ENCODE data around the gene KRT26. TPM values are rescaled to one million over a fixed set of nuclear protein-coding genes. Genes with fewer than 3 reads are reported as not detected.

Gene KRT26
- total RNA-seq: not detected in 2 replicates

GRCh38 chr17:40772101-40772500 is at the start of gene KRT26:
TSS of gene KRT26 (minus strand) at chr17:40772201. CDS start at chr17:40772113, 88 bp downstream.
- H3K27me3 ChIP-seq (ENCODE audit: insufficient read depth, low read length): peaks cover 57% of the 10 kb centered on the region

GRCh38 chr17:40821536-40821935 is 49.5 kb upstream of the KRT26 start:
- no peak for TF ChIP-seq CTCF (IDR thresholded peaks at IDR 0.05; ENCODE audit: extremely low read depth, low read depth, low read length)
- peaks cover 39% of the 10 kb centered on the region for H3K79me2 ChIP-seq (ENCODE audit: insufficient read depth, low read length)
- H3K9me3 ChIP-seq (ENCODE audit: low read depth, low read length): no peaks in the 10 kb centered on the region
- H3K4me3 ChIP-seq (ENCODE audit: insufficient read depth, low read length): no peak overlapping the region
- peaks cover 8% of the 10 kb centered on the region for H3K4me1 ChIP-seq (ENCODE audit: insufficient read depth, low read length)
- H2AFZ ChIP-seq (ENCODE audit: low read length): no peak overlapping the region
- no peak overlapping the region for H3K4me2 ChIP-seq (ENCODE audit: insufficient read depth, low read length)
- no peaks in the 10 kb centered on the region for H3K27me3 ChIP-seq (ENCODE audit: insufficient read depth, low read length)
- H3K27ac ChIP-seq (ENCODE audit: low read depth, low read length): no peak overlapping the region
- H4K20me1 ChIP-seq (ENCODE audit: insufficient read depth, low read length): no peaks in the 10 kb centered on the region
- no peak for DNase-seq (ENCODE audit: insufficient read length, low spot score, missing footprints)
- peaks cover 11% of the 10 kb centered on the region for H3K36me3 ChIP-seq (ENCODE audit: insufficient read depth, low read length)

More at GRCh38 chr17:40772101-40772500, at the start of gene KRT26:
- DNase-seq (ENCODE audit: insufficient read length, low spot score, missing footprints): no peak
- no peaks in the 10 kb centered on the region for H3K36me3 ChIP-seq (ENCODE audit: insufficient read depth, low read length)
- no peak within 1 kb of the TSS for H3K4me3 ChIP-seq (ENCODE audit: insufficient read depth, low read length)
- H3K4me2 ChIP-seq (ENCODE audit: insufficient read depth, low read length): no peak within 1 kb of the TSS
- TF ChIP-seq CTCF (IDR thresholded peaks at IDR 0.05; ENCODE audit: extremely low read depth, low read depth, low read length): no peak
- H3K4me1 ChIP-seq (ENCODE audit: insufficient read depth, low read length): no peaks in the 10 kb centered on the region
- no peak within 1 kb of the TSS for H2AFZ ChIP-seq (ENCODE audit: low read length)
- H3K27ac ChIP-seq (ENCODE audit: low read depth, low read length): no peak within 1 kb of the TSS
- no peaks in the 10 kb centered on the region for H3K79me2 ChIP-seq (ENCODE audit: insufficient read depth, low read length)
- H3K9me3 ChIP-seq (ENCODE audit: low read depth, low read length): no peaks in the 10 kb centered on the region
- no peaks in the 10 kb centered on the region for H4K20me1 ChIP-seq (ENCODE audit: insufficient read depth, low read length)

GRCh38 chr17:40820228-40820838 is 48.3 kb upstream of the KRT26 start:
- H3K4me1 ChIP-seq (ENCODE audit: insufficient read depth, low read length): peaks cover 8% of the 10 kb centered on the region
- TF ChIP-seq CTCF (IDR thresholded peaks at IDR 0.05; ENCODE audit: extremely low read depth, low read depth, low read length): no peak

GRCh38 chr17:40819528-40820125 is 47.6 kb upstream of the KRT26 start:
- DNase-seq (ENCODE audit: insufficient read length, low spot score, missing footprints): peak; percentile 56
- Histone ChIP-seq H3K9me3 (ENCODE audit: low read depth, low read length) (no peaks in the 10 kb centered on the region), H3K27ac (ENCODE audit: low read depth, low read length) (peak overlapping the region; percentile 82), H2AFZ (ENCODE audit: low read length) (peak overlapping the region; percentile 76), H3K27me3 (ENCODE audit: insufficient read depth, low read length) (no peaks in the 10 kb centered on the region), H3K4me1 (ENCODE audit: insufficient read depth, low read length) (peaks cover 8% of the 10 kb centered on the region), H3K79me2 (ENCODE audit: insufficient read depth, low read length) (peaks cover 29% of the 10 kb centered on the region), H3K4me2 (ENCODE audit: insufficient read depth, low read length) (peak overlapping the region; percentile 74), H4K20me1 (ENCODE audit: insufficient read depth, low read length) (no peaks in the 10 kb centered on the region), H3K4me3 (ENCODE audit: insufficient read depth, low read length) (peak overlapping the region; percentile 83), H3K36me3 (ENCODE audit: insufficient read depth, low read length) (peaks cover 11% of the 10 kb centered on the region)
- TF ChIP-seq CTCF (IDR thresholded peaks at IDR 0.05; ENCODE audit: extremely low read depth, low read depth, low read length): no peak

More at GRCh38 chr17:40820228-40820838, 48.3 kb upstream of the KRT26 start:
- no peak for DNase-seq (ENCODE audit: insufficient read length, low spot score, missing footprints)
- H3K4me3 ChIP-seq (ENCODE audit: insufficient read depth, low read length): peak overlapping the region; percentile 83
- no peak overlapping the region for H3K27ac ChIP-seq (ENCODE audit: low read depth, low read length)
- H3K4me2 ChIP-seq (ENCODE audit: insufficient read depth, low read length): peak overlapping the region; percentile 74
- peaks cover 29% of the 10 kb centered on the region for H3K79me2 ChIP-seq (ENCODE audit: insufficient read depth, low read length)
- no peak overlapping the region for H2AFZ ChIP-seq (ENCODE audit: low read length)
- H4K20me1 ChIP-seq (ENCODE audit: insufficient read depth, low read length): no peaks in the 10 kb centered on the region
- peaks cover 11% of the 10 kb centered on the region for H3K36me3 ChIP-seq (ENCODE audit: insufficient read depth, low read length)
- H3K9me3 ChIP-seq (ENCODE audit: low read depth, low read length): no peaks in the 10 kb centered on the region
- no peaks in the 10 kb centered on the region for H3K27me3 ChIP-seq (ENCODE audit: insufficient read depth, low read length)

All from osteoblast (primary cell).